ENCODE data around the gene CAMK1D.
A peak's percentile ranks its signal among the peaks of the same experiment; 100 is the strongest.
"Not testable (repeated sequence)": the region's sequence is repeated elsewhere in the genome, so short reads cannot be mapped to it uniquely, and the experiment has no call there.

Gene CAMK1D

GRCh38 chr10:12350925-12351324, 1.6 kb downstream of the CAMK1D start:
- Histone ChIP-seq H3K27ac (peak overlapping the region; percentile 96 to 97), H3K4me3 (peak overlapping the region; percentile 96)
- no peak for TF ChIP-seq CTCF (IDR thresholded peaks at IDR 0.05)
- no peak for DNase-seq (ENCODE audit: low spot score)

GRCh38 chr10:12351447-12351846, 2.1 kb downstream of the CAMK1D start:
- Histone ChIP-seq H3K27ac (peak overlapping the region in 1 of 2 donors; percentile 3), H3K4me3 (peak overlapping the region; percentile 96)
- no peak for TF ChIP-seq CTCF (IDR thresholded peaks at IDR 0.05)
- peak; percentile 74 for DNase-seq (ENCODE audit: low spot score)

- no peak for DNase-seq (ENCODE audit: low spot score)
- H3K4me3 ChIP-seq: no peak overlapping the region
- TF ChIP-seq CTCF (IDR thresholded peaks at IDR 0.05): no peak
- H3K27ac ChIP-seq: peak overlapping the region in 1 of 2 donors; percentile 3
Measured at GRCh38 chr10:12351889-12352288, 2.5 kb downstream of the CAMK1D start.

- no peak for TF ChIP-seq CTCF (IDR thresholded peaks at IDR 0.05)
- no peak overlapping the region for H3K4me3 ChIP-seq
- H3K27ac ChIP-seq: no peak overlapping the region
- DNase-seq (ENCODE audit: low spot score): no peak
Measured at GRCh38 chr10:12353399-12354242, 4.3 kb downstream of the CAMK1D start.

GRCh38 chr10:12354696-12355095, 5.3 kb downstream of the CAMK1D start:
- H3K27ac ChIP-seq; DNase-seq (ENCODE audit: low spot score); H3K4me3 ChIP-seq: not testable (repeated sequence)

- Histone ChIP-seq H3K4me3 (no peak overlapping the region), H3K27ac (no peak overlapping the region)
- DNase-seq (ENCODE audit: low spot score): no peak
- no peak for TF ChIP-seq CTCF (IDR thresholded peaks at IDR 0.05)
Measured at GRCh38 chr10:12355384-12355783, 6.0 kb downstream of the CAMK1D start.

- no peak for DNase-seq (ENCODE audit: low spot score)
- no peak overlapping the region for H3K27ac ChIP-seq
- H3K4me3 ChIP-seq: no peak overlapping the region
- no peak for TF ChIP-seq CTCF (IDR thresholded peaks at IDR 0.05)
Measured at GRCh38 chr10:12357525-12358151, 8.3 kb downstream of the CAMK1D start.
